CD1c-positive myeloid dendritic cell (primary cell): ENCODE measurements around the gene RALGPS1.

Source experiments
- DNase-seq: peaks from one replicate; pipeline ENCODE4 v3.0.0-alpha.2; 2016; ENCODE audit errors: extremely low spot score

The RALGPS1 gene

DNA sequence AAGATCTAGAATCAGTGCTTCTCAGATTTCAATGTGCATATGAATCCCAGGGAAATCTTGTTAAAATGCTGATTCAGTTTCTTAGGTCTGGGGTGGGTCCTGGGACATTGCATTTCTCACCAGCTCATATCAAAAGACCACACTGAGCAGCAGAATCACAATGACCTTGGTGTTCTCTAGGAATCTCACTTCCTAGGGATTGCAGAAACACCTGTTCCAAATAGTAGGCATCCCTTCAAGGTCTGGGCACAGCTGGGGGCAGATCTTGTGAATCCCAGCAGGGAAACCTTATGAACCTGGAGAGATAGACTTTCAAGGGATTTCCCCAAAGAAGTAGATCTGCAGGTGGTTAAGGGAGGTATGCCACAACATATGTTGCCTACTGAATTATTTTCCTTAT, 341.1 kb downstream of the RALGPS1 start:
- DNase-seq: no peak

DNA sequence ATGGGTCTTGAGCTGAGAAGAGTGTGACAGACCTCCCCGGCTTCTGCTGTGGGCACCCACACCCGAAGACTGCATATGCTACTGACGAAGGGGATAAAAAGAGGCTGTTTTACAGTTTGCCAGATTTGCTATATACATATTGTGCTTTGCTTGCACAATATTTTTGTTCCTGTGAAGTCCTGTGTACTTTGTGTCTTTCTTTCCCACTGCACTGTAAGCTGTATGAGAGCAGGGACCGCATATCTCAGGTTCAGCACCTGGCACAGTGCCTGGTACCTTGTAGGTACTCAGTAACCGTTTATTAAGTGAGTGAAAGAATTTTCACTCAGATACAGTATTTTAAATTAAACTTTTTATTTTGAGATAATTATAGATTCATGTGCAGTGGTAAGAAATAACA, 341.7 kb downstream of the RALGPS1 start:
- no peak for DNase-seq

DNA sequence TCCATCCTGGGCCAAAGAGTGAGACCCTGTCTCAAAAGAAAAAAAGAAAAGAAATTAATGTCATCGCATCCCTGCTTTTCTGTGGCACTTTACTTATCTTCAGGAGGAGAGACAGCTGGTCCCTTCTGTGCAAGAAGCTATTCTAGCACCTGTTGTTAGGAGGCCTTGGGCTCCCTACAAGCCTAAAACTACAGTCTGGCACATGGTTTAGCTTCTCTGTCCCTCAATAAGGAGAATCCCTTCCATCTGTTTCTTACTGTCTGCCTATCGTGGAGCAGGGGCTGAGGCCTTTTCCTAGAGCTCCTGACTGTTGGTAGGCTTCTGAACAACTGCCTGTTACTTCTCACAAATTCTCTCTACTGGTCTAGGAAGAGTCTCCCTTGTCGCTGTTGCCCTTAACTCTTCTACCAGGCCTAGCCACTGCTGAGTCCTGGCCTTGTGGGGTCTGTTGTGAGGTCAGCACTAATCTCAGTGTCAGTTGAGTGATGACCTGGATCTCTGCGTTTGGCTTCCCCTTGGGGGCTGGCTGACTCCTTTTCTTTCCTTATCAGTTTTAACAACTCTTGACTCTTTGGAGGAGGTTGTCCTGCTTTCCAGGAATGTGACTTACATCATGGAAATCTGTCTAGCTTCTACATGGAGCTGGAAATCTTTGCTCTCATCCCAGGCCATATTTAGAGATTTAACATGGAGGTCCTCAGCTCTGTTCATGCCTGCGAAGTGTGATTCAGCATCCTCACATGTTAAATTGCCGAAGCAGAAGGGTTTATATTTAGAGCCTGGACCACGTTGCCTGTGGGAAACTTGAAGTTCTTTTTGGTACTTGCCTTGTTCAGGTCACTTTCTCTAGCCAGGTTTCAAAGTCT, 344.3 kb downstream of the RALGPS1 start:
- DNase-seq: no peak

DNA sequence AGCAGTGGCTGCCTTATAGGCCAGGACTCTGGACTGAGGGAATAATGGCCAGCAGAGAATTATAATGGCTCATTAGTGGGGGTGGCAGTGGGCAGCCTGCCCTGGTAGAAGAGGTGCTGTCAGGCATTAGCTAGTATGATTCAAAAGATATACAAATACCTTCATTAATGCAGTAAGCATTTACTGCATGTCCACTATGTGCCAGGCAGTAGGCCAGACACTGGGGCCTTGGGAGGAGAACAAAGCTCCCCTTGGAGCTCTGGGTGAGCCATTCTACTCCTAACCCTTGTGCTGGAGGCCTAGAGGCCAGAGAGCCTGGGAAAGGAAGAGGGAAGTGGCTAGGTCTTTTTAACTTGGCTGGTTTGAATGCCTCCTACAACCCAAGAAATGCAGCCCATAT, 348.0 kb downstream of the RALGPS1 start:
- DNase-seq: no peak

DNA sequence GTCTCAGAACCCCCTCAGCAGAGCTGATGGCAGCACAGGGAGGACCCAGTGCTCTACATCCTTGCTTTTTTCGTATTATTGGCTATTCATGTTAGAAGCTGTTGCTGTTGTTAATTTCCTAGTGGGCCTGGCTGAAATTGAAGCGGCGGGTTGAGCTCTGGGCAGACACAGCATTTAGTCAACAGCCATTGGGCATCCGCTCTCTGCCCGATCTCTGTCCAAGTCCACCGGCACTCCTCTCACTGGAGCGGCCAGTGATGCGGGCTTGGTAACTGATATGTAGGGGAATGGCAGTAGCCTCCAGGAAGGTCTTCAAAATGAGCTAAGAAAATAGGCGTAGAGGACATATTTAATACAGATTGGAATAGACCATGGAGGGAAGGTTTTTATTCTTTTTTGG, 348.7 kb downstream of the RALGPS1 start:
- no peak for DNase-seq

DNA sequence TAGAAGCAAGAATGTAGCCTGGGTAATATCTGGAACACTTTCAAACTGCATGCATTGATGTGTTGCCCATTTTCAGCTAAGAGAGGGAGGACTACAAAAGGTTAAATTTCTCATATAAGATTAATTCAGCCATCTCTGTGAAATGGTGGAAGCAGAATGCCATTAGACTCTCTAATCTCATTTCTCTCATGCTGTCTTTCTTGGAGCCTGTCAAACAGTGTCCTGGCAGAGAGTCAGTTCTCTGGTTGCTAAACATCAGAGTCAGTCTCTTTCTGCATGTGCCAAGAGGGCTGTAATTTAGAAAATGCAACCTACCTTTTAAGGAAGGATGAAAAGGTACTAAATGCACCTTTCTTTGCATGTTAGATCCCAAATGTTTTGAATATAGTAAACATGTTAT, 349.1 kb downstream of the RALGPS1 start:
- no peak for DNase-seq

DNA sequence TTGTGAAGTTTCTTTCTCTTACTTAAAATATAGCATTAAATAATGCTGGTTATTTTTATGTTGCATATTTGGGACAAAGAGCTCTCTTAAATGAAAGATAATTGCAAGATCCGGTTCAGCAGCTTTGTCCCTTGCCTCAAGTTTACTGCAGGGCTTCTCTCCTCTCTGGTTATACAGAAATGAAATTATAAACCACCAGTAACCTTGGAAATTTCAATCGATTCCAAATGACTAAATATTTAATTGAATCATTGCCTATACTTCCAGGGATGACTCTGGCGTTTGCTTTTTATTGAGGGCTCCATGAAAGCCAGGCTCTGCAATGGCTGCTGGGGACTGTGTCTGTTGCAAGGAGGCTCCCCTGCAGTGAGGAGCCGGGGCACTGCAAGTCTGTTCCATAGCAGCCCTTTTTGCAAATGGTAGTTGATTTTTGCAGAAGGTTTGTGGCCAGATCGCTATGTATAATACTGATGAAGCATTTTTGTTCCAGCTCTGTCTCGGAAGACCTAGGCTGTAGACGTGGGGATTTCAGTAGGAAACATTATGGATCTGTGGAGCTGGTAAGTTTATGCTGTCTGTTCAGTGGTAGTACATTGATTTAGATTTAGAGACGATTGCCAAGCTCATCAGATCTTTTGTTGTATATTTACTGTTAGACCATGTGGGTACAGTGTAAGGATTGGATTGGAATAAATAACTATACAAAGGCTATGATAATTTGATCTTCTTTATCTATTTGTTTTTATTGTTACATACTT, 350.1 kb downstream of the RALGPS1 start, which contains the start of gene GARNL3:
GARNL3 (plus strand) TSS at position 313 of the 758 bp plus-strand sequence; CDS start at position 417, 104 bp downstream.
- no peak for DNase-seq

DNA sequence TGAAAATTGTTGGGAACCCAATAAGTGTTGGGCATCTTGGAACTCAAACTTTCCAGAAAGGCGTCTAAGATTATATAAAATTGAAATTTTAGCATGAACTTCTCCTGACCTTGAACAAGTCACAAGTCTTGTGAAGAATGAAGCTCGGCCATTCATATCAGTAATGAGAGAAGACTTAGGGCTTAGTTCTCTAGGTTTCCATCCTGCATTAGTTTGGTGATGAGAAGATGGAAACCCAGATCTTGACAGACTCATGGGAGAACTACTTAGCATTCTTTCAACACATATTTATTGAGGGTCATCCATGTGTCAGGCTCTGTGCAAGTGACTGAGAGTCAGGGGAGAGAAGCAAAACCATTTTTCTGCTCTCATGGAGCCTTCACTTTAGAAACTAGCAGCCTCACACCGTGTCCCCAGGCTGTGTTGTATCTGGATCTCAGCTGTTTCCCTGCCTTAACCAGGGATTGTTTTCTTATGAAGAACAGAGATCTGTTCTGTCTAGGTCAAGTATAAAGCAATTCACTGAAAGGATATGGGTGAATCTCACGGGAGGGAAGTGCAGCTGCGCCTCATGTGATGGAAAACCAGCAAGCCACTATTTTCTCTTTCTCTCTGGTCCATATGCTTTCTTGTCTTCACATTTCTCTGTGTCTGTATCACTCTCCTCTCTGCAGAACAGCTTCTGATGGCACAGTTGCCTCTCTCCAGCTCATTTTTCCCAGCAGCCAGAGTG, 353.4 kb downstream of the RALGPS1 start:
- no peak for DNase-seq

DNA sequence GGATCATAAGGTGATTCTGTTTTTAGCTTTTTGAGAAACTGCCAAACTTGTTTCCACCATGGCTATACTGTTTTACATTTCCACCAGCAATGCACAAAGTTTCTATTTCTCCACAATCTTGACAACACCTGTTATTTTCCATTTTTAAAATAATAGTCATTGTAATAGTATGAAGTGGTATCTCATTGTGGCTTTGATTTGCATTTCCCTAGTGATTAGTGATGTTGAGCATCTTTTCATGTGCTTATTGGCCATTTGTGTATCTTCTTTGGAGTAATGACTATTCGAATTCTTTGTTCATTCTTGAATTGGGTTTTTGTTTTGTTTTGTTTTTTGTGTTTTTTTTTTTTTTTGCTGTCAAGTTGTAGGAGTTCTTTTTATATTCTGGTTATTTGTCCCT, 354.9 kb downstream of the RALGPS1 start:
- DNase-seq: no peak
